ENCODE data around the gene HOPX.

DNA sequence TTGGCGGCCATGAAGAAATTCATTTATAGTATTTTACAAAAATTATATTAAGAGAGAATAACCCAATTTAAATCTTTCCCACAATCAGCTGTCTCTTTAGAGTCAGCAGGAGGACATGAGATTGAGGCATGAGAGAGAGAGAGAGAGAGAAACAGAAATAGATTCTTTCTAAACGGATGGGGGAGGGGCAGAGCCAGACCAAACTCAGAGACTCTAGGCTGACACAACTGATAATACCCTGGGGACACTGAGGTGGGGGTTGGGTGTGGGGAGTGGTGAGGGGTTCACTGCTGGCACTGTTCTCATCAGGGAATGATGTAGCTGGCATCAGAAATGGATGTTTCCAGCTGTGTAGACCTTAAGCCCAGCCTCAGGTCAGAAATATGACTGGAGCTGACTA lies 20.5 kb upstream of the HOPX start:
- no peak for TF ChIP-seq CTCF (IDR thresholded peaks at IDR 0.05; ENCODE audit: low read depth, low read length)
- TF ChIP-seq POLR2A (IDR thresholded peaks at IDR 0.05; ENCODE audit: extremely low read depth, insufficient read length) = no peak
- TF ChIP-seq MYC (IDR thresholded peaks at IDR 0.05; ENCODE audit: low read depth, low read length) = no peak

Data from NB4 (cell line).